Heart right ventricle (tissue), 16 donors: Measurements from ENCODE around the gene LANCL3. TPM values are rescaled to one million over a fixed set of nuclear protein-coding genes. Genes with fewer than 3 reads are reported as not detected.

Source experiments
- ATAC-seq, 8 donors: fragments of 200-7000 bp; cut with Tn5 transposase; one replicate each; pipeline ENCODE4 v1.9.1; 2020; ENCODE audit warnings: mild to moderate bottlenecking in 8 of 8, moderate library complexity in 8 of 8, moderate number of reproducible peaks in 1 of 8
- DNase-seq, 2 donors: peaks; one replicate each; pipeline ENCODE4 v3.0.0-alpha.2; 2020
- H3K27ac ChIP-seq, 10 donors: fragments of 200-600 bp; sonication (generic) in 2 of 10; one replicate each; pipeline versions ENCODE4 v1.5.0 to v1.8.0; 2020 to 2022; ENCODE audit warnings: mild to moderate bottlenecking in 3 of 10
- H3K27me3 ChIP-seq, 7 donors: fragments of 200-600 bp; one replicate each; pipeline ENCODE4 v1.8.0; 2021 to 2022; ENCODE audit warnings: mild to moderate bottlenecking in 2 of 7
- H3K36me3 ChIP-seq, 9 donors: fragments of 200-600 bp; sonication (generic) in 1 of 9; one replicate each; pipeline versions ENCODE4 v1.5.0 to v1.8.0; 2020 to 2022; ENCODE audit warnings: mild to moderate bottlenecking in 2 of 9
- H3K4me1 ChIP-seq, 9 donors: fragments of 200-600 bp; sonication (generic) in 1 of 9; one replicate each; pipeline versions ENCODE4 v1.5.0 to v1.8.0; 2020 to 2022; ENCODE audit warnings: mild to moderate bottlenecking in 4 of 9
- H3K4me3 ChIP-seq, 10 donors: fragments of 200-600 bp; sonication (generic) in 2 of 10; one replicate each; pipeline versions ENCODE4 v1.5.0 to v1.8.0; 2020 to 2022; ENCODE audit warnings: mild to moderate bottlenecking in 7 of 10, moderate library complexity in 2 of 10
- H3K9me3 ChIP-seq, 11 donors: fragments of 200-600 bp in 10 of 11; sonication (generic) in 2 of 11; one replicate each; pipeline versions ENCODE4 v1.5.0 to v1.8.0; 2013 to 2022; ENCODE audit warnings: mild to moderate bottlenecking in 2 of 11, control low read depth in 1 of 11, moderate library complexity in 1 of 11
- CTCF ChIP-seq, 9 donors: fragments of 200-600 bp; sonication (generic) in 2 of 9; IDR thresholded peaks; one replicate each; pipeline versions ENCODE4 v1.5.0 to v1.8.0; 2021 to 2022; ENCODE audit warnings: antibody characterized with exemption in 9 of 9, mild to moderate bottlenecking in 5 of 9, moderate library complexity in 1 of 9
- WGBS, 2 donors: extraction: QIAGEN DNeasy Blood & Tissue Kit; methylation state at CpG; one replicate each; pipeline ENCODE4 v1.1.7; 2013; ENCODE audit warnings: inconsistent platforms in 1 of 2; 5-methylcytosine and 5-hydroxymethylcytosine counted together
- intact Hi-C, 10 donors: fragments of 100-400 bp; cut with DNase I; formaldehyde crosslinking; loops; one replicate each; pipeline versions ENCODE4 v1.11.1 to v1.14.2; 2022
- polyA plus RNA-seq, 2 donors: library from polyadenylated mRNA; stranded (reverse); fragments of 200-250 nt; gene quantifications; one replicate each; pipeline ENCODE4 v1.2.3, GENCODE V29; 2013
- total RNA-seq, 10 donors: library from RNA; stranded (reverse); fragmentation: NEBNext Ultra II Directional in 3 of 10; extraction: Animal tissue kit (Norgen Biotek cat#: 25700) in 3 of 10; gene quantifications; one replicate each; pipeline versions ENCODE4 v1.2.1 to v1.2.4, GENCODE V29; 2021 to 2023
- donor health status: Arrhythmogenic right ventricular cardiomyopathy.
- donor health status: ischemic (EF 13 %, LVEDD 7.1; RV severe dilation, severe dysfunction).
- donor health status: healthy with polysubstance abuse.
- donor health status: DM: no; HTN: yes; CAD: no.
- donor health status: DM: no; HTN: no; CAD: no.
- donor health status: ischemic (EF 25% LVEDD 6.9; RV normal size, moderate dysfunction).
- donor health status: ischemic (EF 25% LVEDD 5.7; RV mildly dilated, moderate dysfunction).
- donor health status: healthy.
- donor health status: DM: yes; HTN: yes; CAD: no.
- donor health status: Ischemic cardiomyopathy.
- donor health status: ischemic (EF 35%, LVEDD 5.7; RV mildly dilated, moderate dysfunction).
- donor health status: nonischemic (EF 11% LVEDD 7.7; RV severe dilation, severe dysfunction).
- donor health status: DM: yes; HTN: yes; CAD: no.
- donor health status: PGD.
- donor health status: ischemic (EF 29% LVEDD 5.4; RV normal size, mild dysfunction).
- donor health status: nonischemic (EF 23%, LVEDD 6.1; RV moderate dilation, normal function).

LANCL3 gene
- total and polyA plus RNA-seq, 12 donors = 0.04 to 0.56 (median 0.14) TPM

- TF ChIP-seq CTCF (IDR thresholded peaks at IDR 0.05) = no peak
- intact Hi-C loops = no loop called here
- DNase-seq (no peak), ATAC-seq (no peak)
- Histone ChIP-seq H3K27ac (no peak overlapping the region), H3K36me3 (no peaks in the 10 kb centered on the region), H3K9me3 (no peaks in the 10 kb centered on the region), H3K27me3 (peaks cover 0 to 46% (median 0%) of the 10 kb centered on the region in 7 donors), H3K4me1 (no peaks in the 10 kb centered on the region), H3K4me3 (no peak overlapping the region)
- WGBS, 2 donors = 13 to 25% methylated on average over 2 of the region's 2 CpGs
These were observed 28.3 kb downstream of the LANCL3 start for GRCh38 chrX:37599729-37600128.

- no peak overlapping the region for H3K4me3 ChIP-seq
- DNase-seq (peak; percentile 13 to 19), ATAC-seq (peak in 6 of 8 donors; percentile 54 to 81 (median 68))
- no peak for TF ChIP-seq CTCF (IDR thresholded peaks at IDR 0.05)
- 38 to 52% methylated on average over 1 of the region's 1 CpG for WGBS, 2 donors
- intact Hi-C loops = no loop called here
- no peaks in the 10 kb centered on the region for H3K9me3 ChIP-seq
- peaks cover 0 to 37% (median 0%) of the 10 kb centered on the region in 7 donors for H3K27me3 ChIP-seq
- H3K4me1 ChIP-seq = no peaks in the 10 kb centered on the region
- H3K36me3 ChIP-seq = no peaks in the 10 kb centered on the region
- H3K27ac ChIP-seq = peak overlapping the region in 4 of 10 donors; percentile 13 to 44 (median 24)
These were observed 32.5 kb downstream of the LANCL3 start for GRCh38 chrX:37603938-37604409.

GRCh38 chrX:37607243-37607642 lies 35.8 kb downstream of the LANCL3 start:
- 71 to 86% methylated on average over 2 of the region's 2 CpGs for WGBS, 2 donors
- DNase-seq = no peak
- Histone ChIP-seq H3K4me1 (no peaks in the 10 kb centered on the region), H3K4me3 (no peak overlapping the region), H3K27me3 (peaks cover 0 to 23% (median 0%) of the 10 kb centered on the region in 7 donors), H3K27ac (no peak overlapping the region), H3K9me3 (no peaks in the 10 kb centered on the region), H3K36me3 (no peaks in the 10 kb centered on the region)
- intact Hi-C loops = no loop called here
- ATAC-seq = no peak
- TF ChIP-seq CTCF (IDR thresholded peaks at IDR 0.05) = no peak

- TF ChIP-seq CTCF (IDR thresholded peaks at IDR 0.05) = no peak
- DNase-seq = no peak
- ATAC-seq = no peak
- Histone ChIP-seq H3K4me3 (no peak overlapping the region), H3K9me3 (no peaks in the 10 kb centered on the region), H3K27ac (no peak overlapping the region), H3K36me3 (no peaks in the 10 kb centered on the region), H3K4me1 (no peaks in the 10 kb centered on the region), H3K27me3 (peaks cover 0 to 22% (median 0%) of the 10 kb centered on the region in 7 donors)
- intact Hi-C loops = no loop called here
- WGBS, 2 donors = 77% methylated on average over 2 of the region's 2 CpGs
These were observed 36.7 kb downstream of the LANCL3 start for GRCh38 chrX:37608156-37608555.
